Large intestine (tissue), 3 donors: ENCODE data around the gene EEFSEC. TPM values are rescaled to one million over a fixed set of nuclear protein-coding genes. Genes with fewer than 3 reads are reported as not detected.
A peak's percentile ranks its signal among the peaks of the same experiment; 100 is the strongest.

Experiments
- DNase-seq, 2 donors: peaks; one replicate each; pipeline versions ENCODE4 v3.0.0 to v3.0.0-alpha.2; 2013
- H3K27ac ChIP-seq: one replicate; pipeline ENCODE4 v1.5.1; 2013; ENCODE audit warnings: low read length
- H3K27me3 ChIP-seq: 2 replicates; pipeline ENCODE4 v1.6.1; 2013; ENCODE audit warnings: low read length; ENCODE audit not compliant: control insufficient read depth, insufficient read depth
- H3K36me3 ChIP-seq: 2 replicates; pipeline ENCODE4 v1.6.1; 2013; ENCODE audit warnings: low read length; ENCODE audit not compliant: control insufficient read depth, insufficient read depth
- H3K4me1 ChIP-seq: one replicate; pipeline ENCODE4 v1.6.1; 2013; ENCODE audit warnings: low read length; ENCODE audit not compliant: control insufficient read depth, insufficient read depth
- H3K4me3 ChIP-seq: one replicate; pipeline ENCODE4 v1.5.1; 2013; ENCODE audit warnings: low read length
- H3K9me3 ChIP-seq: one replicate; pipeline ENCODE4 v1.6.1; 2013; ENCODE audit warnings: mild to moderate bottlenecking, low read depth, low read length, moderate library complexity; ENCODE audit not compliant: control insufficient read depth
- WGBS: methylation state at CpG from one replicate; pipeline ENCODE4 v1.1.5; 2013; ENCODE audit warnings: low lambda C conversion rate; ENCODE audit not compliant: insufficient coverage; 5-methylcytosine and 5-hydroxymethylcytosine counted together
- polyA plus RNA-seq: library from polyadenylated mRNA; unstranded; fragments of 120-200 nt; gene quantifications from one replicate; pipeline ENCODE4 v1.2.1, GENCODE V29; 2013

Gene EEFSEC
- polyA plus RNA-seq, 1 donor, result 23.9 TPM

GRCh38 chr3:128383316-128384235 lies 230.3 kb downstream of the EEFSEC start:
- H3K4me3 ChIP-seq, result no peak overlapping the region
- DNase-seq, result peak; percentile 87 to 93
- H3K36me3 ChIP-seq, result peaks cover 5% of the 10 kb centered on the region
- H3K9me3 ChIP-seq, result no peaks in the 10 kb centered on the region
- WGBS, result 80% methylated on average over 1 of the region's 11 CpGs
- no peak overlapping the region for H3K27ac ChIP-seq
- H3K27me3 ChIP-seq, result no peaks in the 10 kb centered on the region
- H3K4me1 ChIP-seq, result peaks cover 39% of the 10 kb centered on the region

GRCh38 chr3:128385080-128385832 lies 232.0 kb downstream of the EEFSEC start:
- Histone ChIP-seq H3K4me3 (no peak overlapping the region), H3K9me3 (no peaks in the 10 kb centered on the region), H3K36me3 (peaks cover 5% of the 10 kb centered on the region), H3K27me3 (no peaks in the 10 kb centered on the region), H3K4me1 (peaks cover 39% of the 10 kb centered on the region), H3K27ac (no peak overlapping the region)
- no CpG with 5 or more reads among the region's 11 CpGs for WGBS
- DNase-seq, result peak in 1 of 2 donors; percentile 30

GRCh38 chr3:128388932-128389331 lies 235.7 kb downstream of the EEFSEC start:
- Histone ChIP-seq H3K9me3 (no peaks in the 10 kb centered on the region), H3K27me3 (no peaks in the 10 kb centered on the region), H3K36me3 (peaks cover 5% of the 10 kb centered on the region), H3K4me1 (peaks cover 13% of the 10 kb centered on the region), H3K27ac (no peak overlapping the region), H3K4me3 (no peak overlapping the region)
- WGBS, result no CpG with 5 or more reads among the region's 9 CpGs
- DNase-seq, result no peak

GRCh38 chr3:128390867-128391266 lies 237.6 kb downstream of the EEFSEC start:
- H3K27me3 ChIP-seq, result no peaks in the 10 kb centered on the region
- H3K36me3 ChIP-seq, result peaks cover 3% of the 10 kb centered on the region
- no CpG with 5 or more reads among the region's 9 CpGs for WGBS
- no peak for DNase-seq
- no peaks in the 10 kb centered on the region for H3K4me1 ChIP-seq
- H3K4me3 ChIP-seq, result no peak overlapping the region
- no peak overlapping the region for H3K27ac ChIP-seq
- H3K9me3 ChIP-seq, result no peaks in the 10 kb centered on the region

- Histone ChIP-seq H3K27ac (no peak overlapping the region), H3K4me1 (no peaks in the 10 kb centered on the region), H3K9me3 (no peaks in the 10 kb centered on the region), H3K36me3 (peaks cover 3% of the 10 kb centered on the region), H3K27me3 (no peaks in the 10 kb centered on the region), H3K4me3 (no peak overlapping the region)
- no peak for DNase-seq
- WGBS, result no CpG with 5 or more reads among the region's 7 CpGs
Measured at GRCh38 chr3:128392021-128392420, 238.7 kb downstream of the EEFSEC start.

- Histone ChIP-seq H3K27me3 (no peaks in the 10 kb centered on the region), H3K36me3 (no peaks in the 10 kb centered on the region), H3K4me1 (no peaks in the 10 kb centered on the region), H3K4me3 (no peak overlapping the region), H3K27ac (no peak overlapping the region), H3K9me3 (no peaks in the 10 kb centered on the region)
- no CpG with 5 or more reads among the region's 7 CpGs for WGBS
- no peak for DNase-seq
Measured at GRCh38 chr3:128392818-128393544, 239.7 kb downstream of the EEFSEC start.

- Histone ChIP-seq H3K36me3 (no peaks in the 10 kb centered on the region), H3K27ac (no peak overlapping the region), H3K27me3 (no peaks in the 10 kb centered on the region), H3K4me1 (no peaks in the 10 kb centered on the region), H3K9me3 (no peaks in the 10 kb centered on the region), H3K4me3 (no peak overlapping the region)
- WGBS, result no CpG with 5 or more reads among the region's 9 CpGs
- DNase-seq, result no peak
Measured at GRCh38 chr3:128394033-128394432, 240.8 kb downstream of the EEFSEC start.

- no peak overlapping the region for H3K27ac ChIP-seq
- no peak overlapping the region for H3K4me3 ChIP-seq
- no peak for DNase-seq
- no CpG with 5 or more reads among the region's 6 CpGs for WGBS
- no peaks in the 10 kb centered on the region for H3K36me3 ChIP-seq
- H3K9me3 ChIP-seq, result no peaks in the 10 kb centered on the region
- no peaks in the 10 kb centered on the region for H3K27me3 ChIP-seq
- no peaks in the 10 kb centered on the region for H3K4me1 ChIP-seq
Measured at GRCh38 chr3:128395046-128395445, 241.8 kb downstream of the EEFSEC start.

- Histone ChIP-seq H3K9me3 (no peaks in the 10 kb centered on the region), H3K4me3 (no peak overlapping the region), H3K27ac (no peak overlapping the region), H3K27me3 (no peaks in the 10 kb centered on the region), H3K36me3 (no peaks in the 10 kb centered on the region), H3K4me1 (no peaks in the 10 kb centered on the region)
- DNase-seq, result no peak
- WGBS, result no CpG with 5 or more reads among the region's 9 CpGs
Measured at GRCh38 chr3:128395500-128396162, 242.3 kb downstream of the EEFSEC start.

GRCh38 chr3:128397484-128397883 lies 244.2 kb downstream of the EEFSEC start:
- H3K4me3 ChIP-seq, result no peak overlapping the region
- no CpG with 5 or more reads among the region's 5 CpGs for WGBS
- DNase-seq, result no peak
- no peaks in the 10 kb centered on the region for H3K9me3 ChIP-seq
- H3K27me3 ChIP-seq, result no peaks in the 10 kb centered on the region
- no peak overlapping the region for H3K27ac ChIP-seq
- peaks cover 8% of the 10 kb centered on the region for H3K4me1 ChIP-seq
- no peaks in the 10 kb centered on the region for H3K36me3 ChIP-seq
